HCT116 (cell line): ENCODE data around the gene ADORA1. TPM values are rescaled to one million over a fixed set of nuclear protein-coding genes. Genes with fewer than 3 reads are reported as not detected.

ENCODE experiments used
- ATAC-seq: fragments of 200-7000 bp; cut with Tn5 transposase; 2 replicates; pipeline ENCODE4 v1.9.1; 2020; ENCODE audit warnings: mild to moderate bottlenecking, moderate library complexity
- BruUV-seq: library from RNA; stranded (reverse); fragments of 400-500 nt; replicated peaks from 2 replicates; lab custom pipeline; 2021; lab: Mats Ljungman, UMichigan
- CTCF ChIA-PET: fragments of 300-600 bp; sonication (Branson Sonifier 250); formaldehyde crosslinking; loops from one replicate; lab custom pipeline; 2021; ENCODE audit warnings: antibody characterized with exemption; lab: Charles Lee
- POLR2A ChIA-PET: fragments of 300-600, 350-600 bp; sonication (Branson Sonifier 250); formaldehyde crosslinking; loops from one replicate; lab custom pipeline; 2021; ENCODE audit warnings: antibody characterized with exemption; lab: Charles Lee
- RAD21 ChIA-PET, 2 experiments: fragments of 300-600 bp; sonication (Branson Sonifier 250); formaldehyde crosslinking; loops; one replicate each; lab custom pipeline; 2023; ENCODE audit warnings: low total read pairs in 2 of 2; ENCODE audit not compliant: uncharacterized antibody in 2 of 2, unreplicated experiment in 2 of 2, low non-redundant PET in 1 of 2; lab: Charles Lee
- DNase-seq: peaks from one replicate; pipeline ENCODE4 v3.0.0-alpha.2; 2010; ENCODE audit warnings: low read depth, low spot score
- H2AFZ ChIP-seq: fragments of 200-600 bp; shearing (Covaris generic), sonication (generic); 2 replicates; pipeline ENCODE4 v1.6.1; 2017; ENCODE audit warnings: low read depth, mixed run types, mixed read lengths, antibody characterized with exemption, low read length; ENCODE audit not compliant: poor library complexity, severe bottlenecking
- H3K27ac ChIP-seq: 2 replicates; pipeline ENCODE4 v1.5.1; 2012; ENCODE audit warnings: low read depth, low read length
- H3K27me3 ChIP-seq: fragments of 200-600 bp; sonication (generic); 2 replicates; pipeline ENCODE4 v1.6.1; 2016; ENCODE audit warnings: mixed run types, low read length, mixed read lengths; ENCODE audit not compliant: insufficient read depth
- H3K36me3 ChIP-seq, 2 experiments: fragments of 200-500 bp in 1 of 2; fragments of 200-600 bp in 1 of 2; sonication (Bioruptor generic) in 1 of 2; sonication (generic) in 1 of 2; 2 replicates each; pipeline versions ENCODE4 v1.5.1 to v1.6.1; 2014 to 2016; ENCODE audit warnings: low read length in 2 of 2, inconsistent platforms in 1 of 2, mixed read lengths in 1 of 2, mixed run types in 1 of 2; ENCODE audit not compliant: insufficient read depth in 2 of 2, control insufficient read depth in 1 of 2
- H3K4me1 ChIP-seq, 2 experiments: fragments of 200-600 bp in 1 of 2; sonication (generic) in 1 of 2; 2 replicates each; pipeline versions ENCODE4 v1.5.1 to v1.6.1; 2012 to 2017; ENCODE audit warnings: low read length in 2 of 2, inconsistent platforms in 1 of 2, mild to moderate bottlenecking in 1 of 2, mixed read lengths in 1 of 2, mixed run types in 1 of 2, moderate library complexity in 1 of 2; ENCODE audit not compliant: insufficient read depth in 2 of 2, control insufficient read depth in 1 of 2
- H3K4me2 ChIP-seq: fragments of 200-600 bp; sonication (generic); 2 replicates; pipeline ENCODE4 v1.6.1; 2017; ENCODE audit warnings: mixed run types, low read length, mixed read lengths
- H3K4me3 ChIP-seq, 2 experiments: fragments of 200-600 bp in 1 of 2; sonication (generic) in 1 of 2; replicated peaks in 1 of 2; 2 replicates each; pipeline ENCODE4 v1.5.1; 2011 to 2016; ENCODE audit warnings: low read length in 2 of 2, control low read depth in 1 of 2, low read depth in 1 of 2, mild to moderate bottlenecking in 1 of 2, mixed read lengths in 1 of 2, mixed run types in 1 of 2
- H3K79me2 ChIP-seq: fragments of 200-600 bp; sonication (generic); 2 replicates; pipeline ENCODE4 v1.6.1; 2017; ENCODE audit warnings: mild to moderate bottlenecking, mixed run types, low read length, moderate library complexity, mixed read lengths; ENCODE audit not compliant: insufficient read depth
- H3K9ac ChIP-seq: fragments of 200-600 bp; sonication (generic); 2 replicates; pipeline ENCODE4 v1.6.1; 2016; ENCODE audit warnings: low read length, mixed read lengths
- H3K9me2 ChIP-seq: fragments of 200-600 bp; sonication (generic), shearing (Covaris generic); 2 replicates; pipeline ENCODE4 v1.6.1; 2017; ENCODE audit warnings: mixed run types, mild to moderate bottlenecking, moderate library complexity; ENCODE audit not compliant: insufficient read depth
- H3K9me3 ChIP-seq, 2 experiments: fragments of 200-500 bp in 1 of 2; fragments of 200-600 bp in 1 of 2; sonication (Bioruptor generic) in 1 of 2; sonication (generic) in 1 of 2; 2 replicates each; pipeline ENCODE4 v1.6.1; 2014 to 2017; ENCODE audit warnings: low read length in 2 of 2, mixed read lengths in 2 of 2, inconsistent platforms in 1 of 2, low read depth in 1 of 2, mild to moderate bottlenecking in 1 of 2, mixed run types in 1 of 2, moderate library complexity in 1 of 2; ENCODE audit not compliant: control insufficient read depth in 1 of 2, insufficient read depth in 1 of 2
- H4K20me1 ChIP-seq: fragments of 200-600 bp; sonication (generic), shearing (Covaris generic); 2 replicates; pipeline ENCODE4 v1.6.1; 2017; ENCODE audit warnings: mixed run types, mild to moderate bottlenecking, moderate library complexity; ENCODE audit not compliant: insufficient read depth
- CBX3 ChIP-seq: IDR thresholded peaks from 2 replicates; pipeline ENCODE4 v1.6.1; 2012; ENCODE audit warnings: low read depth
- CEBPB ChIP-seq: IDR thresholded peaks from 2 replicates; pipeline ENCODE4 v1.6.1; 2012; ENCODE audit warnings: low read depth
- EGR1 ChIP-seq: IDR thresholded peaks from 2 replicates; pipeline ENCODE4 v1.6.1; 2012; ENCODE audit warnings: low read depth
- ELF1 ChIP-seq: IDR thresholded peaks from 2 replicates; pipeline ENCODE4 v1.6.1; 2012; ENCODE audit warnings: low read depth, borderline replicate concordance
- intact Hi-C: fragments of 100-400 bp; cut with micrococcal nuclease; formaldehyde crosslinking; loops from 2 replicates; pipeline ENCODE4 v1.10.0; 2022
- total RNA-seq: library from RNA; stranded (reverse); gene quantifications from one replicate; pipeline ENCODE4 v1.2.1, GENCODE V29; 2021; ENCODE audit not compliant: unreplicated experiment

Gene ADORA1
- total RNA-seq, 1 experiment from 2014 or later: 2.8 TPM

DNA sequence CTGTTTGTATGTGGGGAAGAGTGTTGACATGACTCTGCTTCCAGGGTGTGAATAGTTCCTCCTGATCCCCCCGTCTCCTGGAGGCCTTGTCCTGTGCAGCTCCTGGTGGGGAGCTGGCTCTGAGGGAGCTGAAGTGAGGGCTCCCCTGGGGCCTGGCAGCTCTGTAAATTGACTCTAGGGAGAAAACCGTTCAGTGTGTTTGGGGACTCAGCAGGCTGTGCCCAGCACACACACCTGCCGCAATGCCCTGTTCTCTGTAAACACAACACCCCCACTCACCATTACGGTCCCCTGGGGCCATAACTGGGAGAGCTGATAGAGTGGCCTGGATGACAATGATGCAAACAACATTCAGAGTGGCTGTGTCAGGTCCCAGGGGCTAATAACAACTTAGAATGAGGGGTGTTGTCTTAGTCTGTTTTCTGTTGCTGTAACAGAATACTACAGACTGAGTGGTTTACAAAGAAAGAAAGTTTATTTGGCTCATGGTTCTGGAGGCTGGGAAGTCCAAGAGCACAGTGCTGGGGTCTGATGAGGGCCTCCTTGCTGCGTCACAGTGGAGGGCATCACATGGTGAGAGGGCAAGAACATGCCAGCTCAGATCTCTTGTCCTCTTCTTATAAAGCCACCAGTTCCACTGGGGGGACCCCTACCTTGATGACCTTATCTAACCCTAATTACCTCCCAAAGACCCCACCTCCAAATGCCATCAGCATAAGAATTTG lies 15.3 kb downstream of the ADORA1 start:
- H3K79me2 ChIP-seq: no peaks in the 10 kb centered on the region
- DNase-seq: no peak
- peaks cover 0 to 7% of the 10 kb centered on the region in 2 experiments; a peak in 2 of 4 replicates for H3K4me1 ChIP-seq
- no peak for ATAC-seq
- no peaks in the 10 kb centered on the region for H3K9me2 ChIP-seq
- H3K27ac ChIP-seq: no peak overlapping the region
- no peaks in the 10 kb centered on the region for H3K36me3 ChIP-seq
- H3K9ac ChIP-seq: no peak overlapping the region
- intact Hi-C loops: no loop called here
- ChIA-PET CTCF (no interaction called here), RAD21 (no interaction called here), POLR2A (no interaction called here)
- H2AFZ ChIP-seq: no peak overlapping the region
- H3K27me3 ChIP-seq: no peaks in the 10 kb centered on the region
- no peak overlapping the region for H3K4me2 ChIP-seq
- no peaks in the 10 kb centered on the region for H4K20me1 ChIP-seq
- no TSS peak for BruUV-seq
- TF ChIP-seq ELF1: no peak
- no peak for TF ChIP-seq CEBPB
- H3K9me3 ChIP-seq: no peaks in the 10 kb centered on the region
- H3K4me3 ChIP-seq: no peak overlapping the region

DNA sequence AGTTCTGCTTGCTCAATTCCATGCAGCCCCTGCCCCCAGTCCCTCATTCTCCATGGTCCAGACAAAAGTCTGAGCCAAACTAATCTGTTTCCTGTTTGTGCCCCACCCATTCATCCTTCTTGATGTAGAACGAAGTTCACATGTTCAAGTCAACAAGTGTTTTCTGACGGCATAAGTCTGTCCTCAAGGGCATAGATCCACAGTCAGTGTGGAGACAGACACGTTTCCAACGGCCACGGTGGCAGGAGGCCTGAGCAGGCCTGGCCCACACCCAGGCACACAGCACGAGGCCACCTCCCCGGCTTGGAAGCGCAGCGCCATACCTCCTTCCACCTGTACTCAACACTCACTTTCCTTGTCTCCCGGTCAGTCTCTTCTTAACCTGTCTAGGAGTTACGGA lies 16.1 kb downstream of the ADORA1 start:
- H3K27ac ChIP-seq: no peak overlapping the region
- no peak for ATAC-seq
- no peaks in the 10 kb centered on the region for H4K20me1 ChIP-seq
- ChIA-PET CTCF (no interaction called here), POLR2A (no interaction called here), RAD21 (no interaction called here)
- peaks cover 0 to 7% of the 10 kb centered on the region in 2 experiments; a peak in 2 of 4 replicates for H3K4me1 ChIP-seq
- no peak for DNase-seq
- intact Hi-C loops: no loop called here
- H3K79me2 ChIP-seq: no peaks in the 10 kb centered on the region
- no TSS peak for BruUV-seq
- no peak overlapping the region for H3K4me2 ChIP-seq
- no peaks in the 10 kb centered on the region for H3K9me3 ChIP-seq
- no peak overlapping the region for H3K9ac ChIP-seq
- no peaks in the 10 kb centered on the region for H3K36me3 ChIP-seq
- TF ChIP-seq EGR1: no peak
- TF ChIP-seq CBX3: no peak
- no peak overlapping the region for H2AFZ ChIP-seq
- no peaks in the 10 kb centered on the region for H3K9me2 ChIP-seq
- H3K4me3 ChIP-seq: no peak overlapping the region
- no peaks in the 10 kb centered on the region for H3K27me3 ChIP-seq
